Dendritic cell treated with granulocyte-macrophage colony-stimulating factor and Interleukin-4, amounts not matched to agents 40 ng/mL and 50 ng/mL, for 4 days (primary cell): Measurements from ENCODE around the gene ITGAD.
A peak's percentile ranks its signal among the peaks of the same experiment; 100 is the strongest.
"Not testable (repeated sequence)": the region's sequence is repeated elsewhere in the genome, so short reads cannot be mapped to it uniquely, and the experiment has no call there.

Source experiments
- H3K27ac Mint-ChIP-seq: one replicate; pipeline ENCODE4 v1.8.0; 2022; ENCODE audit warnings: mild to moderate bottlenecking, mixed read lengths
- H3K27me3 Mint-ChIP-seq: one replicate; pipeline ENCODE4 v1.8.0; 2022; ENCODE audit warnings: mild to moderate bottlenecking, mixed read lengths
- H3K36me3 Mint-ChIP-seq: one replicate; pipeline ENCODE4 v1.8.0; 2022; ENCODE audit warnings: low read depth, mixed read lengths
- H3K4me1 Mint-ChIP-seq: one replicate; pipeline ENCODE4 v1.8.0; 2022; ENCODE audit warnings: low read depth, mixed read lengths
- H3K4me3 Mint-ChIP-seq: one replicate; pipeline ENCODE4 v1.8.0; 2022; ENCODE audit warnings: mild to moderate bottlenecking, moderate library complexity, mixed read lengths
- H3K9me3 Mint-ChIP-seq: one replicate; pipeline ENCODE4 v1.8.0; 2022; ENCODE audit warnings: mixed read lengths
- intact Hi-C: fragments of 100-400 bp; cut with micrococcal nuclease; formaldehyde crosslinking; loops from one replicate; pipeline ENCODE4 v1.15.0; 2022

ITGAD gene

GRCh38 chr16:31439023-31439422 lies 45.9 kb downstream of the ITGAD start:
- H3K27me3 Mint-ChIP-seq, H3K4me3 Mint-ChIP-seq, H3K36me3 Mint-ChIP-seq, intact Hi-C loops, H3K9me3 Mint-ChIP-seq, H3K27ac Mint-ChIP-seq: not testable (repeated sequence)
- H3K4me1 Mint-ChIP-seq, result peaks cover 17% of the 10 kb centered on the region

GRCh38 chr16:31439519-31439918 lies 46.4 kb downstream of the ITGAD start:
- no peak overlapping the region for H3K4me3 Mint-ChIP-seq
- no peaks in the 10 kb centered on the region for H3K9me3 Mint-ChIP-seq
- intact Hi-C loops, result no loop called here
- peaks cover 5% of the 10 kb centered on the region for H3K27me3 Mint-ChIP-seq
- no peak overlapping the region for H3K27ac Mint-ChIP-seq
- H3K36me3 Mint-ChIP-seq, result no peaks in the 10 kb centered on the region
- H3K4me1 Mint-ChIP-seq, result peaks cover 17% of the 10 kb centered on the region

- Mint-ChIP-seq H3K27ac (no peak overlapping the region), H3K36me3 (no peaks in the 10 kb centered on the region), H3K4me3 (no peak overlapping the region), H3K4me1 (peaks cover 17% of the 10 kb centered on the region), H3K27me3 (peaks cover 5% of the 10 kb centered on the region), H3K9me3 (peaks cover 2% of the 10 kb centered on the region)
- intact Hi-C loops, result loop anchor here (5.0 to 10.0 kb wide), 5 partner anchors 63 to 506 kb away; partner anchors contain the start of genes PYCARD and VKORC1
Measured at GRCh38 chr16:31440516-31441184, 47.5 kb downstream of the ITGAD start.

GRCh38 chr16:31441956-31442355 lies 48.8 kb downstream of the ITGAD start:
- Mint-ChIP-seq H3K36me3 (no peaks in the 10 kb centered on the region), H3K4me3 (peak overlapping the region; percentile 69), H3K4me1 (peaks cover 17% of the 10 kb centered on the region), H3K27ac (no peak overlapping the region), H3K9me3 (peaks cover 10% of the 10 kb centered on the region), H3K27me3 (peaks cover 5% of the 10 kb centered on the region)
- intact Hi-C loops, result loop anchor here (2.0 to 10.0 kb wide), 6 partner anchors 65 to 507 kb away; partner anchors contain the start of genes HSD3B7, PYCARD and VKORC1

DNA sequence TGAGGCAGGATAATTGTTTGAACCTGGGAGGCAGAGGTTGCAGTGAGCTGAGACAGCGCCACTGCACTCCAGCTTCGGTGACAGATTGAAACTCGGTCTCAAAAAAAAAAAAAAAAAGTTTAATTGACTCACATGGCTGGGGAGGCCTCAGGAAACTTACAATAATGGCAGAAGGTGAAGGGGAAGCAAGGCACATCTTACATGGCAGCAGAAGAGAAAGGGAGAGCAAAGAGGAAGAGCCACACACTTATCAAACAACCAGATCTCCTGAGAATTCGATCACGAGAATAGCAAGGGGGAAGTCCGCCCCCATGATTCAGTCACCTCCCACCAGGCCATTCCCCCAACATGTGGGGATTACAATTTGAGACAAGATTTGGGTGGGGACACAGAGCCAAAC lies 52.8 kb downstream of the ITGAD start:
- intact Hi-C loops, result loop anchor here (10.0 kb wide), 4 partner anchors 121 to 511 kb away; partner anchors contain the start of genes PYCARD and VKORC1
- not testable (repeated sequence) for H3K27me3 Mint-ChIP-seq, H3K9me3 Mint-ChIP-seq, H3K36me3 Mint-ChIP-seq, H3K27ac Mint-ChIP-seq, H3K4me3 Mint-ChIP-seq
- H3K4me1 Mint-ChIP-seq, result peaks cover 17% of the 10 kb centered on the region

- Mint-ChIP-seq H3K9me3 (peaks cover 2% of the 10 kb centered on the region), H3K27ac (peak overlapping the region; percentile 45), H3K4me1 (peaks cover 39% of the 10 kb centered on the region), H3K36me3 (peaks cover 13% of the 10 kb centered on the region), H3K4me3 (no peak overlapping the region), H3K27me3 (no peaks in the 10 kb centered on the region)
- intact Hi-C loops, result no loop called here
Measured at GRCh38 chr16:31451201-31451600, 58.1 kb downstream of the ITGAD start.

DNA sequence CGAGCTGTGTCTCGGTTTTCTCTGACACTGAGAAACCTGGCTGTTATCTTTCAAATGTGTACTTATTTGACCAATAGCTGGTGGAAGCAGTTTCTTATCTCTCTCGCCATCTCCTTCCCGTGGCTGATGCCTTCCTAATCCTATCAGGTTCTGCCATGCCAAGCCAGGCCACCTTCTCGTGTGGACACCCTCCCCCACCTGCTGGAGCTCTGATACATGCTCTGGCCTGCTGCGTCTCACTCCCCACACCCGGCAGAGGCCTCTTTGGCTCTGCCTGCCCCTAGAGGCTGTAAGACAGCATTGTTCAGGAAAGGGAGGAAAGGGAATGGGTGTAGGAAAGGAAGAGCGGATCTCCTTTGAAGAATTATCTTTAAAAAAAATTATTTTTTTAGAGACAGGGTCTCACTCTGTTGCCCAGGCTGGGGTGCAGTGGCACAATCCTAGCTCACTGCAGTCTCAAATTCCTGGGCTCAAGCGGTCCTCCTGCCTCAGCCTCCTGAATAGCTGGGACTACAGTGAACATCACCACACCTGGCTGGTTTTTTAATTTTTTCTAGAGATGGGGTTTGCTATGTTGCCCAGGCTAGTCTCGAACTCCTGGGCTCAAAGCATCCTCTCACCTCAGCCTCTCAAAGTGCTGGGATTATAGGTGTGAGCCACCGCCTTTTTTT lies 58.7 kb downstream of the ITGAD start:
- intact Hi-C loops, result no loop called here
- no peaks in the 10 kb centered on the region for H3K9me3 Mint-ChIP-seq
- no peaks in the 10 kb centered on the region for H3K27me3 Mint-ChIP-seq
- H3K36me3 Mint-ChIP-seq, result peaks cover 13% of the 10 kb centered on the region
- H3K4me3 Mint-ChIP-seq, result no peak overlapping the region
- peaks cover 45% of the 10 kb centered on the region for H3K4me1 Mint-ChIP-seq
- peak overlapping the region; percentile 5 for H3K27ac Mint-ChIP-seq

DNA sequence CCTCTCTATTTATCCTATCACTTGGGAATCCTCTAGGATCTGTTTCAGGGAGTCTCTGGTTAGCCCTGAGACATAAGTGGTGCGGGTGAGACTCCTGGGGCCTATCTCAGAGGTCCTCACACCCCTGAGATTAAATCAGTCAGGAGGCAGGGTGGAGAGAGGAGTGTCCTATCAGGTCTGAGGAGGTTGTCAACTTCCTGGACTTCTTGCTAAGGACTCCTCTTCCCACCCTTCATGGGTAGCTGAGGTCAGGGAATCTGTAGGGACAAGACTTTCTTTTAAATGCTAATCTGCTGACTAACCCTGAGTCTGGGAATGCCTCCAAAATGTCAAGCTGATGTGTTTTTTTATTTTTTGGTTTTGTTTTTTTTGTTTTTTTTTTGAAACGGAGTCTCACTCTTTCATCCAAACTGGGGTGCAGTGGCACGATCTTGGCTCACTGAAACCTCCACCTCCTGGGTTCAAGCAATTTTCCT lies 59.5 kb downstream of the ITGAD start:
- H3K4me3 Mint-ChIP-seq, result no peak overlapping the region
- intact Hi-C loops, result no loop called here
- H3K27me3 Mint-ChIP-seq, result no peaks in the 10 kb centered on the region
- H3K36me3 Mint-ChIP-seq, result peaks cover 13% of the 10 kb centered on the region
- peaks cover 54% of the 10 kb centered on the region for H3K4me1 Mint-ChIP-seq
- H3K27ac Mint-ChIP-seq, result peak overlapping the region; percentile 50
- no peaks in the 10 kb centered on the region for H3K9me3 Mint-ChIP-seq

DNA sequence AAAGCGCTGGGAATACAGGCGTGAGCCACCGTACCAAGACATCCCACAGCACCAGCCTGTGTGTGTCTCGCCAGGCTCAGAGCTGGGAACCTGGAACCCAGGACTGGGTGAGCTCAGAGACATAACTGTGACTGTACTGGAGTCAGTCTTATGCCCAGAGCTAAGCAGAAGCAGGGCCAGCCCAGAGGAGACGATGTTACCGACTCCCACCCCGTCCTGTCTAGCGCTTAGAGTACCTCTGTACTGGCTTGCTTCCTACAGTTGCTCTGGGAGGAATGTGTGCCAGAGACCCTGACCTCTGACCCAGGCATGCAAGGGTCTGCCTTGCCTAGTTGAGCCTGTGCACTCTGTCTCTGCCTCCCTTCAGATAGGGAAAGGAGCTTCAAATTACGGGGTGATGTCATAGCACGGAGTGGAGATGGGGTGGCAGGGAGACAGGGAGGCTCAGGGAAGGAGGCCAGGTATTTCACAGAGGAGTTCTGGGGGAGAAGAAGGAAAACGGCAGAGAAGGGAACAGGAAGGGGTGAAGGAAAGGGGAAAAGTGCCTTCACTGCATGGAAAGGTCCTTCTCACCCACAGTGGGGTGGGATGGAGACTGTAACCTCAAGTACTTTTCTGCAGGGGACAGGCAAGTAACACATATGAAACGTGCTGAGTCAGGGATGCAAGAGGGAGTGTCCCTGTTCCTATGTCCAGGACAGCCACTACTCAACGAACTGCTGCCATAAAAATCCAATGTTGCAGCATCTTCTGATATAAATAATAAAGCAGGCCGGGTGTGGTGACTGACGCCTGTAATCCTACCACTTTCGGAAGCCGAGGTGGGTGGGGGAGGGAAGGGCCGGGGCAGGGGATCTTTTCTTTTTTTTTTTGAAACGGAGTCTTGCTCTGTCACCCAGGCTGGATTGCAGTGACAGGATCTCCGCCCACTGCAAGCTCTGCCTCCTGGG lies 60.4 kb downstream of the ITGAD start:
- Mint-ChIP-seq H3K4me1 (peaks cover 61% of the 10 kb centered on the region), H3K36me3 (peaks cover 19% of the 10 kb centered on the region), H3K27me3 (no peaks in the 10 kb centered on the region), H3K27ac (peak overlapping the region; percentile 57), H3K9me3 (no peaks in the 10 kb centered on the region), H3K4me3 (peak overlapping the region; percentile 20)
- intact Hi-C loops, result no loop called here

DNA sequence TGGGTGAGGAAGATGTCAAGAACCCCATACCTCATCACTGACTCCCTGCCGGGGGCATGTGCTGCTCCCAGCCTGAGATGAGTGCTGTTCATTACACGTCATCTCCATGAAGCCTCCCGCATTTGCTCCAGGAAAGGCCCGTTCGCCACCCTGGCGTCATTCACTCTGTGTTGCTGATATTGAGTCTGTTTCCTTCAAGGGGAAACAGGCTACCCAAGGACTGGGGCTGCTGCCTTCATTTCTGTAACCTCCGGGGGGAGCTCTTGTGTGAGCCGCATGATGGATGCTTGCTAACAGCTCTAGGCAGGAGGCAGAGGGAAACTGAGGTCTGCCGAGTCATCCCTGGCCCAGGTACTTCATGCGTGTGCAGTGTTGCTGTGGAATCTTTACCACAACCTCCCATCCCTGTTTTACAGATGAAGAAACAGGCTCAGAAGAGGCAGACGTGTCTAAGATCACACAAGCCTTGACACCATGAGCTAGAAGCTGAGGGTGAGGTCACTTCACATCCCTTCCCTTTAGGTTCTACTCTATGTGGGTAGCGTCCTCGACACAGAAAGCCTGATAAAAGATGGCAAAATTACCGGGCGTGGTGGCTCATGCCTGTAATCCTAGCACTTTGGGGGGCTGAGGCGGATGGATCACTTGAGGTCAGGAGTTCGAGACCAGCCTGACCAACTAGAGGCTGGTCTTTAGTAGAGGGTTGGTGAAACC lies 62.6 kb downstream of the ITGAD start:
- intact Hi-C loops, result no loop called here
- Mint-ChIP-seq H3K4me1 (peaks cover 67% of the 10 kb centered on the region), H3K9me3 (no peaks in the 10 kb centered on the region)

GRCh38 chr16:31456988-31457360 lies 63.8 kb downstream of the ITGAD start:
- Mint-ChIP-seq H3K4me3 (peak overlapping the region; percentile 20), H3K4me1 (peaks cover 70% of the 10 kb centered on the region), H3K27me3 (no peaks in the 10 kb centered on the region), H3K36me3 (peaks cover 27% of the 10 kb centered on the region), H3K9me3 (no peaks in the 10 kb centered on the region), H3K27ac (no peak overlapping the region)
- intact Hi-C loops, result no loop called here

More for the DNA sequence above, 62.6 kb downstream of the ITGAD start:
- Mint-ChIP-seq H3K4me3 (peak overlapping the region; percentile 4), H3K27me3 (no peaks in the 10 kb centered on the region), H3K27ac (peak overlapping the region; percentile 46), H3K36me3 (peaks cover 27% of the 10 kb centered on the region)

DNA sequence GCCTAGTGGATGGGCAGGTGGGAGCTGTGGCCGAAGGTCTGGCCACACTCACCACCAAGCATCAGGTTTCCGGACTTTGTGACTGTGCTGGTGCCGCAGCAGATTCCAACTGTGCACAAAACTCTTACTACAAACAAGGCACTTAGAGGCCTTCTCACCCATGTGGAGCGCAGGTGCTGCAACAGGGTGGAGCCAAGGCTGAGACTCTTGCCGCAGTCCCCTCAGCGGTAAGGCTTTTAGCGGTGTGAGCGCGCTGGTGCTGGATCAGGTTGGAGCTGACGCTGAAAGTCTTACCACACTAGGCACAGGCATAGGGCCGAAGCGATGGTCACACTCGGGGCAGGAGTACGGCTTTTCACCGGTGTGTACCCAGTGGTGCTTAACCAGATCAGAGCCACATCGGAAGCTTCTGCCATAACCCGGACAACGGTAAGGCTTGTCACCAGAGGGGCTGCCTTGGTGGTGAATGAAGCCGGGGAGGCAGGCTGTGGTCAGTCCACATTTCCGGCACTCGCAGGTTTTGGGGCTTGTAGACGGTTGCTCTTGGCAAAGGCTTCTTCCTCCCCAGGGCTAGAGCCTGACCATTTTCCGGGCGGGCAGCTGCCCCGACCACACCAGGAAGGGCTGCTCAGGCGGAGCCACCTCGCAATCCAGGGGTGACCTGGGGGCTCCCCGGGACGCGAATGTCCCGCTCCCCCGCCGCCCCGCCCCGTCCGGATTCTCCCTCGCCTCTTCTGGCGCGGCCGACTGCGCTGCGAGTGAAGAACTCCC lies 65.1 kb downstream of the ITGAD start:
- Mint-ChIP-seq H3K27ac (peak overlapping the region; percentile 99), H3K4me3 (peak overlapping the region; percentile 89), H3K27me3 (no peaks in the 10 kb centered on the region), H3K36me3 (peaks cover 40% of the 10 kb centered on the region), H3K4me1 (peaks cover 60% of the 10 kb centered on the region), H3K9me3 (no peaks in the 10 kb centered on the region)
- intact Hi-C loops, result no loop called here
